GM12878 (cell line): ENCODE results near the gene DGAT2. TPM values are rescaled to one million over a fixed set of nuclear protein-coding genes. Genes with fewer than 3 reads are reported as not detected.

ENCODE experiments used
- ATAC-seq: fragments of 200-7000 bp; cut with Tn5 transposase; 3 replicates; pipeline ENCODE4 v1.9.1; 2020; ENCODE audit warnings: mild to moderate bottlenecking, moderate library complexity
- BruUV-seq: library from RNA; stranded (reverse); fragments of 400-500 nt; replicated peaks from 2 replicates; lab custom pipeline; 2021; lab: Mats Ljungman, UMichigan
- CTCF ChIA-PET: fragments of 300-600 bp; sonication (Branson Sonifier 250); formaldehyde crosslinking; extraction: SDS; loops from one replicate; lab custom pipeline; 2021; ENCODE audit warnings: inconsistent platforms; lab: Yijun Ruan, JAX
- POLR2A ChIA-PET: fragments of 350-600 bp; formaldehyde crosslinking; extraction: SDS; loops from one replicate; lab custom pipeline; 2021; ENCODE audit warnings: inconsistent platforms; lab: Charles Lee
- RAD21 ChIA-PET: fragments of 300-600 bp; sonication (Branson Sonifier 250); formaldehyde crosslinking; loops from one replicate; lab custom pipeline; 2023; ENCODE audit warnings: antibody characterized with exemption; ENCODE audit not compliant: unreplicated experiment; lab: Charles Lee
- SMC1A ChIA-PET: fragments of 300-600 bp; sonication (Branson Sonifier 250); formaldehyde crosslinking; loops from one replicate; lab custom pipeline; 2023; ENCODE audit not compliant: unreplicated experiment, uncharacterized antibody; lab: Charles Lee
- DNase-seq: peaks from one replicate; pipeline ENCODE4 v3.0.0-alpha.2; 2011; ENCODE audit warnings: low read depth, low spot score
- FAIRE-seq: peaks from 3 replicates; lab custom pipeline; 2011; peaks lifted over from hg19 to GRCh38; lab: Jason Lieb, UNC
- H2AFZ ChIP-seq: 2 replicates; pipeline ENCODE4 v1.6.0; 2011; ENCODE audit warnings: low read depth, low read length, control low read depth; ENCODE audit not compliant: control insufficient read depth
- H3K27ac ChIP-seq: 2 replicates; pipeline ENCODE4 v1.5.1; 2011; ENCODE audit warnings: control low read depth; ENCODE audit not compliant: control insufficient read depth, insufficient read depth
- H3K27me3 ChIP-seq, 2 experiments: replicated peaks in 1 of 2; 2 replicates each; pipeline versions ENCODE4 v1.6.0 to v1.6.1; 2011; ENCODE audit warnings: low read length in 1 of 2; ENCODE audit not compliant: control insufficient read depth in 2 of 2, insufficient read depth in 2 of 2
- H3K36me3 ChIP-seq, 2 experiments: 2 replicates each; pipeline ENCODE4 v1.5.1; 2011; ENCODE audit warnings: low read length in 1 of 2; ENCODE audit not compliant: control insufficient read depth in 2 of 2, insufficient read depth in 2 of 2
- H3K4me1 ChIP-seq: 2 replicates; pipeline ENCODE4 v1.6.1; 2011; ENCODE audit warnings: mild to moderate bottlenecking, low read length, moderate library complexity, mixed read lengths; ENCODE audit not compliant: control insufficient read depth, insufficient read depth
- H3K4me2 ChIP-seq: 2 replicates; pipeline ENCODE4 v1.6.0; 2011; ENCODE audit warnings: control low read depth; ENCODE audit not compliant: control insufficient read depth, insufficient read depth
- H3K4me3 ChIP-seq: fragments of 200-600 bp; sonication (generic); 2 replicates; pipeline ENCODE4 v1.5.1; 2016
- H3K79me2 ChIP-seq: 2 replicates; pipeline ENCODE4 v1.6.0; 2011; ENCODE audit warnings: low read length; ENCODE audit not compliant: control insufficient read depth, insufficient read depth
- H3K9ac ChIP-seq: 2 replicates; pipeline ENCODE4 v1.8.0; 2011; ENCODE audit warnings: low read length, control low read depth, mixed read lengths; ENCODE audit not compliant: control insufficient read depth, insufficient read depth
- H3K9me3 ChIP-seq: replicated peaks from 3 replicates; pipeline ENCODE4 v1.5.1; 2011; ENCODE audit warnings: mild to moderate bottlenecking, low read length; ENCODE audit not compliant: control insufficient read depth, insufficient read depth
- H4K20me1 ChIP-seq: 2 replicates; pipeline ENCODE4 v1.6.0; 2011; ENCODE audit not compliant: control insufficient read depth, insufficient read depth
- ASH2L ChIP-seq: fragments of 300-600, 200-600 bp; sonication (generic); IDR thresholded peaks from 2 replicates; pipeline ENCODE4 v1.6.1; 2017; ENCODE audit warnings: low read depth, mild to moderate bottlenecking, borderline replicate concordance
- BACH1 ChIP-seq: fragments of 450-650 bp; IDR thresholded peaks from 2 replicates; pipeline ENCODE4 v1.6.1; 2017; ENCODE audit warnings: mild to moderate bottlenecking, borderline replicate concordance
- EED ChIP-seq: sonication (generic); IDR thresholded peaks from 2 replicates; pipeline ENCODE4 v1.6.1; 2016; ENCODE audit warnings: antibody characterized with exemption, low read depth
- GATAD2B ChIP-seq: fragments of 450-650 bp; conservative IDR thresholded peaks from 2 replicates; pipeline ENCODE4 v1.6.1; 2017; ENCODE audit warnings: low read depth, mild to moderate bottlenecking, moderate library complexity
- JUNB ChIP-seq: IDR thresholded peaks from 2 replicates; pipeline ENCODE4 v1.6.1; 2016; ENCODE audit warnings: antibody characterized with exemption, mild to moderate bottlenecking
- MYB ChIP-seq: fragments of 150-350 bp; IDR thresholded peaks from 2 replicates; pipeline ENCODE4 v1.6.1; 2014; ENCODE audit warnings: mild to moderate bottlenecking, low read depth, low read length, borderline replicate concordance
- MYC ChIP-seq: IDR thresholded peaks from 2 replicates; pipeline ENCODE4 v1.6.1; 2011; ENCODE audit warnings: mild to moderate bottlenecking, low read length, moderate library complexity, inconsistent platforms; ENCODE audit not compliant: insufficient read depth, insufficient replicate concordance, insufficient read length, severe bottlenecking
- RAD21 ChIP-seq: IDR thresholded peaks from 2 replicates; pipeline ENCODE4 v1.6.1; 2011; ENCODE audit warnings: mild to moderate bottlenecking, low read depth, low read length, moderate library complexity; ENCODE audit not compliant: insufficient read depth
- SMARCA5 ChIP-seq: fragments of 450-650 bp; IDR thresholded peaks from 2 replicates; pipeline ENCODE4 v1.6.1; 2017; ENCODE audit warnings: mild to moderate bottlenecking
- SMC3 ChIP-seq: IDR thresholded peaks from 2 replicates; pipeline ENCODE4 v1.6.1; 2011; ENCODE audit warnings: low read length, improper control_type of control experiment, borderline replicate concordance
- STAT1 ChIP-seq: fragments of 450-650 bp; conservative IDR thresholded peaks from 2 replicates; pipeline ENCODE4 v1.6.1; 2014; ENCODE audit warnings: antibody characterized with exemption, mild to moderate bottlenecking
- ZNF24 ChIP-seq: fragments of 450-650 bp; IDR thresholded peaks from 2 replicates; pipeline ENCODE4 v1.6.1; 2017; ENCODE audit warnings: antibody characterized with exemption, mild to moderate bottlenecking
- WGBS: methylation state at CpG from one replicate; pipeline ENCODE4 v1.1.6; 2016; ENCODE audit warnings: low lambda C conversion rate; ENCODE audit not compliant: insufficient replicate concordance, insufficient coverage; ENCODE audit errors: missing lambda C conversion rate; 5-methylcytosine and 5-hydroxymethylcytosine counted together
- in situ Hi-C: fragments of 300-500 bp; cut with MboI; formaldehyde crosslinking; loops from 9 replicates; pipeline ENCODE4 v1.14.3; 2018; ENCODE audit warnings: mixed read lengths
- intact Hi-C: fragments of 100-400 bp; cut with micrococcal nuclease; formaldehyde crosslinking; loops from one replicate; pipeline ENCODE4 v1.14.2; 2022; ENCODE audit not compliant: unreplicated experiment
- polyA plus RNA-seq, 11 experiments: library from polyadenylated mRNA; depleted of rRNA in 4 of 11; unstranded in 6 of 11; stranded (reverse) in 5 of 11; fragments of >200 nt; fragmentation: Nextera tagmentation in 4 of 11; fragmentation: Illumina TruSeq in 1 of 11; extraction: Ambion mirVana in 4 of 11; extraction: Trizol in 1 of 11; gene quantifications; 1 replicate in 1 of 11; 2 replicates in 10 of 11; pipeline versions ENCODE4 v1.2.1 to v1.2.3, GENCODE V29; 2011 to 2016; ENCODE audit warnings: inconsistent platforms in 2 of 11, missing spikeins in 2 of 11, low read depth in 1 of 11
- total RNA-seq, 4 experiments: library from RNA; depleted of rRNA in 3 of 4; stranded (reverse); fragments of >200 nt in 3 of 4; fragmentation: Illumina TruSeq in 1 of 4; extraction: Trizol in 1 of 4; gene quantifications; 2 replicates each; pipeline versions ENCODE4 v1.2.1 to v1.2.3, GENCODE V29; 2013 to 2021
- TF ChIP-seq, protein P1 (sequence below): IDR thresholded peaks from 2 replicates; pipeline ENCODE4 v1.6.1; 2011; ENCODE audit warnings: borderline replicate concordance, low read depth, mild to moderate bottlenecking, moderate library complexity, low read length; ENCODE audit not compliant: insufficient read depth, poor library complexity, severe bottlenecking
- TF ChIP-seq, protein P2 (sequence below): IDR thresholded peaks from 2 replicates; pipeline ENCODE4 v1.6.1; 2012; ENCODE audit warnings: improper control_type of control experiment, low read depth, low read length; ENCODE audit not compliant: insufficient replicate concordance
- TF ChIP-seq, protein P3 (sequence below): fragments of 450-650 bp; IDR thresholded peaks from 2 replicates; pipeline ENCODE4 v1.6.1; 2016; ENCODE audit warnings: mild to moderate bottlenecking

Gene DGAT2
- total and polyA plus RNA-seq, 10 of the 15 experiments (the other 5 are each of a cell fraction or from before 2014, with no cell fraction given), result 5.1 to 25.9 (median 17.6) TPM

DNA sequence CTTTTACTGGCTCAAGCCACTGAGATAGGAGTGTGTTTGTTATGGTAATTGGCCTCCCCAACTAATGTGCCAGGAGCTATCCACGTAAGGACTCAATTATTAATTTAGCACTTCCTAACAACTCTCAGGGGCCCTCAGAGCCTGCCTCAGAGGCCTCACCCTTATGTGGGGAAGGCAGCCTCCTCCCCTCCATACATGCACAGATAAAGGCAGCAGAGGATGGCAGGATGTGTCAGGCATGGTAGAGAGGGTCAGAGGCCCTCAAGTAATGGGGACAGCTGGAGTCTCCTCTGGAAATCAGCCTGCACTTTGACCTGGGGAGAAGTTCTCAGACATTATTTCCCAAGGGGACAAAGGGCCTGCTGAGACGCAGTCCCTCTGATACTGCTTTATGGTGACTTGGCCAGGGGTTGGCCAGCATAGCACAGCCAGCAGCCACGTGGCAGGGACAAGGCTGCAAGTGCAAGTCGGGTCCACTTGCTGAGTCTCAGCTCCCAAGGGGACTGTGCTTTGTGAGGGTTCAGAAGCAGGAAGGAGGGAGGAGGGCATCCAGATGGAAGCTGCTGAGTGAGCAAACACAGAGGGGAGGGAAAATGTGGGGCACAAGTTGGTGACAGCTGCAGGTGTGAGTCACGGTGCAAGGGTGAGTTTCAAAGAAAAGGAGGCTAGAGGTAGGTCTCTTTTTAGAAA lies 33.9 kb upstream of the DGAT2 start:
- Histone ChIP-seq H4K20me1 (no peaks in the 10 kb centered on the region), H3K36me3 (no peaks in the 10 kb centered on the region), H3K4me3 (no peak overlapping the region), H3K4me2 (no peak overlapping the region), H3K27me3 (no peaks in the 10 kb centered on the region), H3K9ac (no peak overlapping the region), H3K4me1 (no peaks in the 10 kb centered on the region), H2AFZ (no peak overlapping the region), H3K9me3 (no peaks in the 10 kb centered on the region), H3K27ac (no peak overlapping the region), H3K79me2 (no peaks in the 10 kb centered on the region)
- RAD21 ChIA-PET, result no interaction called here
- intact Hi-C loops (no loop called here), in situ Hi-C loops (no loop called here)
- 14% methylated on average over 5 of the region's 5 CpGs for WGBS
- no peak for DNase-seq
- no peak for FAIRE-seq
- POLR2A ChIA-PET, result no interaction called here
- ATAC-seq, result no peak
- CTCF ChIA-PET, result interaction anchor here (0.6 to 0.7 kb wide), 2 partner anchors 11 to 559 kb away, joined by 3 read pairs; no protein-coding TSS in a partner anchor
- SMC1A ChIA-PET, result no interaction called here
- BruUV-seq, result no TSS peak
- TF ChIP-seq, protein P1, sequence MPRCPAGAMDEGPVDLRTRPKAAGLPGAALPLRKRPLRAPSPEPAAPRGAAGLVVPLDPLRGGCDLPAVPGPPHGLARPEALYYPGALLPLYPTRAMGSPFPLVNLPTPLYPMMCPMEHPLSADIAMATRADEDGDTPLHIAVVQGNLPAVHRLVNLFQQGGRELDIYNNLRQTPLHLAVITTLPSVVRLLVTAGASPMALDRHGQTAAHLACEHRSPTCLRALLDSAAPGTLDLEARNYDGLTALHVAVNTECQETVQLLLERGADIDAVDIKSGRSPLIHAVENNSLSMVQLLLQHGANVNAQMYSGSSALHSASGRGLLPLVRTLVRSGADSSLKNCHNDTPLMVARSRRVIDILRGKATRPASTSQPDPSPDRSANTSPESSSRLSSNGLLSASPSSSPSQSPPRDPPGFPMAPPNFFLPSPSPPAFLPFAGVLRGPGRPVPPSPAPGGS, result no peak
- TF ChIP-seq BACH1 (no peak), GATAD2B (no peak), MYB (no peak), RAD21 (no peak), SMC3 (no peak), JUNB (no peak), EED (no peak), ASH2L (no peak), ZNF24 (no peak), STAT1 (no peak), MYC (no peak), SMARCA5 (no peak)
- TF ChIP-seq, protein P2, sequence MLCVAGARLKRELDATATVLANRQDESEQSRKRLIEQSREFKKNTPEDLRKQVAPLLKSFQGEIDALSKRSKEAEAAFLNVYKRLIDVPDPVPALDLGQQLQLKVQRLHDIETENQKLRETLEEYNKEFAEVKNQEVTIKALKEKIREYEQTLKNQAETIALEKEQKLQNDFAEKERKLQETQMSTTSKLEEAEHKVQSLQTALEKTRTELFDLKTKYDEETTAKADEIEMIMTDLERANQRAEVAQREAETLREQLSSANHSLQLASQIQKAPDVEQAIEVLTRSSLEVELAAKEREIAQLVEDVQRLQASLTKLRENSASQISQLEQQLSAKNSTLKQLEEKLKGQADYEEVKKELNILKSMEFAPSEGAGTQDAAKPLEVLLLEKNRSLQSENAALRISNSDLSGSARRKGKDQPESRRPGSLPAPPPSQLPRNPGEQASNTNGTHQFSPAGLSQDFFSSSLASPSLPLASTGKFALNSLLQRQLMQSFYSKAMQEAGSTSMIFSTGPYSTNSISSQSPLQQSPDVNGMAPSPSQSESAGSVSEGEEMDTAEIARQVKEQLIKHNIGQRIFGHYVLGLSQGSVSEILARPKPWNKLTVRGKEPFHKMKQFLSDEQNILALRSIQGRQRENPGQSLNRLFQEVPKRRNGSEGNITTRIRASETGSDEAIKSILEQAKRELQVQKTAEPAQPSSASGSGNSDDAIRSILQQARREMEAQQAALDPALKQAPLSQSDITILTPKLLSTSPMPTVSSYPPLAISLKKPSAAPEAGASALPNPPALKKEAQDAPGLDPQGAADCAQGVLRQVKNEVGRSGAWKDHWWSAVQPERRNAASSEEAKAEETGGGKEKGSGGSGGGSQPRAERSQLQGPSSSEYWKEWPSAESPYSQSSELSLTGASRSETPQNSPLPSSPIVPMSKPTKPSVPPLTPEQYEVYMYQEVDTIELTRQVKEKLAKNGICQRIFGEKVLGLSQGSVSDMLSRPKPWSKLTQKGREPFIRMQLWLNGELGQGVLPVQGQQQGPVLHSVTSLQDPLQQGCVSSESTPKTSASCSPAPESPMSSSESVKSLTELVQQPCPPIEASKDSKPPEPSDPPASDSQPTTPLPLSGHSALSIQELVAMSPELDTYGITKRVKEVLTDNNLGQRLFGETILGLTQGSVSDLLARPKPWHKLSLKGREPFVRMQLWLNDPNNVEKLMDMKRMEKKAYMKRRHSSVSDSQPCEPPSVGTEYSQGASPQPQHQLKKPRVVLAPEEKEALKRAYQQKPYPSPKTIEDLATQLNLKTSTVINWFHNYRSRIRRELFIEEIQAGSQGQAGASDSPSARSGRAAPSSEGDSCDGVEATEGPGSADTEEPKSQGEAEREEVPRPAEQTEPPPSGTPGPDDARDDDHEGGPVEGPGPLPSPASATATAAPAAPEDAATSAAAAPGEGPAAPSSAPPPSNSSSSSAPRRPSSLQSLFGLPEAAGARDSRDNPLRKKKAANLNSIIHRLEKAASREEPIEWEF, result no peak
- TF ChIP-seq, protein P3, sequence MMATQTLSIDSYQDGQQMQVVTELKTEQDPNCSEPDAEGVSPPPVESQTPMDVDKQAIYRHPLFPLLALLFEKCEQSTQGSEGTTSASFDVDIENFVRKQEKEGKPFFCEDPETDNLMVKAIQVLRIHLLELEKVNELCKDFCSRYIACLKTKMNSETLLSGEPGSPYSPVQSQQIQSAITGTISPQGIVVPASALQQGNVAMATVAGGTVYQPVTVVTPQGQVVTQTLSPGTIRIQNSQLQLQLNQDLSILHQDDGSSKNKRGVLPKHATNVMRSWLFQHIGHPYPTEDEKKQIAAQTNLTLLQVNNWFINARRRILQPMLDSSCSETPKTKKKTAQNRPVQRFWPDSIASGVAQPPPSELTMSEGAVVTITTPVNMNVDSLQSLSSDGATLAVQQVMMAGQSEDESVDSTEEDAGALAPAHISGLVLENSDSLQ, result no peak
